Panc1 (cell line): Measurements from ENCODE around the gene NCAPH2.

Source experiments
- POLR2AphosphoS5 ChIP-seq: IDR thresholded peaks from 2 replicates; pipeline ENCODE4 v1.6.1; 2012; ENCODE audit warnings: mild to moderate bottlenecking, low read depth, low read length, moderate library complexity
- TF ChIP-seq, protein P1 (sequence below): fragments of 450-650 bp; IDR thresholded peaks from 2 replicates; pipeline ENCODE4 v1.5.1; 2017; ENCODE audit warnings: mild to moderate bottlenecking

GRCh38 chr22:50488886-50489285 lies 19.1 kb upstream of the NCAPH2 start:
- no peak for TF ChIP-seq POLR2AphosphoS5
- TF ChIP-seq, protein P1, sequence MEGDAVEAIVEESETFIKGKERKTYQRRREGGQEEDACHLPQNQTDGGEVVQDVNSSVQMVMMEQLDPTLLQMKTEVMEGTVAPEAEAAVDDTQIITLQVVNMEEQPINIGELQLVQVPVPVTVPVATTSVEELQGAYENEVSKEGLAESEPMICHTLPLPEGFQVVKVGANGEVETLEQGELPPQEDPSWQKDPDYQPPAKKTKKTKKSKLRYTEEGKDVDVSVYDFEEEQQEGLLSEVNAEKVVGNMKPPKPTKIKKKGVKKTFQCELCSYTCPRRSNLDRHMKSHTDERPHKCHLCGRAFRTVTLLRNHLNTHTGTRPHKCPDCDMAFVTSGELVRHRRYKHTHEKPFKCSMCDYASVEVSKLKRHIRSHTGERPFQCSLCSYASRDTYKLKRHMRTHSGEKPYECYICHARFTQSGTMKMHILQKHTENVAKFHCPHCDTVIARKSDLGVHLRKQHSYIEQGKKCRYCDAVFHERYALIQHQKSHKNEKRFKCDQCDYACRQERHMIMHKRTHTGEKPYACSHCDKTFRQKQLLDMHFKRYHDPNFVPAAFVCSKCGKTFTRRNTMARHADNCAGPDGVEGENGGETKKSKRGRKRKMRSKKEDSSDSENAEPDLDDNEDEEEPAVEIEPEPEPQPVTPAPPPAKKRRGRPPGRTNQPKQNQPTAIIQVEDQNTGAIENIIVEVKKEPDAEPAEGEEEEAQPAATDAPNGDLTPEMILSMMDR, result no peak
